Spinal cord (tissue), 10 donors: ENCODE measurements around the gene PDIA2. TPM values are rescaled to one million over a fixed set of nuclear protein-coding genes. Genes with fewer than 3 reads are reported as not detected.
"Not testable (repeated sequence)": the region's sequence is repeated elsewhere in the genome, so short reads cannot be mapped to it uniquely, and the experiment has no call there.

Experiments used
- DNase-seq, 6 donors: peaks; one replicate each; pipeline versions ENCODE4 v3.0.0 to v3.0.0-alpha.2; 2013 to 2015; ENCODE audit warnings: low spot score in 6 of 6, low read depth in 4 of 6
- H3K27ac ChIP-seq: one replicate; pipeline ENCODE4 v1.5.1; 2013; ENCODE audit warnings: low read depth, low read length, control low read depth
- H3K27me3 ChIP-seq: one replicate; pipeline ENCODE4 v1.6.1; 2013; ENCODE audit warnings: low read length; ENCODE audit not compliant: control insufficient read depth, insufficient read depth
- H3K36me3 ChIP-seq: one replicate; pipeline ENCODE4 v1.6.1; 2013; ENCODE audit warnings: low read length; ENCODE audit not compliant: control insufficient read depth, insufficient read depth
- H3K4me1 ChIP-seq: one replicate; pipeline ENCODE4 v1.6.1; 2013; ENCODE audit warnings: low read length; ENCODE audit not compliant: control insufficient read depth, insufficient read depth
- H3K4me3 ChIP-seq: one replicate; pipeline ENCODE4 v1.5.1; 2013; ENCODE audit warnings: low read depth, low read length, control low read depth
- H3K9me3 ChIP-seq: one replicate; pipeline ENCODE4 v1.6.1; 2013; ENCODE audit warnings: low read length; ENCODE audit not compliant: control insufficient read depth, insufficient read depth
- WGBS: methylation state at CpG from one replicate; pipeline ENCODE4 v1.1.5; 2013; ENCODE audit warnings: missing lambda C conversion rate; ENCODE audit not compliant: insufficient coverage; 5-methylcytosine and 5-hydroxymethylcytosine counted together
- polyA plus RNA-seq, 2 donors: library from polyadenylated mRNA; unstranded; fragments of 120-200 nt; gene quantifications; one replicate each; pipeline ENCODE4 v1.2.1, GENCODE V29; 2013; ENCODE audit not compliant: insufficient read length in 2 of 2
- total RNA-seq, 2 donors: library from RNA; depleted of rRNA in 1 of 2; stranded (reverse); fragments of 120-200 nt in 1 of 2; fragments of >200 nt in 1 of 2; gene quantifications; one replicate each; pipeline versions ENCODE4 v1.2.3 to v1.2.4, GENCODE V29; 2013 to 2014
- donor health status: healthy.

The PDIA2 gene
- total and polyA plus RNA-seq, 4 donors = 8.0 to 38.4 (median 23.8) TPM

DNA sequence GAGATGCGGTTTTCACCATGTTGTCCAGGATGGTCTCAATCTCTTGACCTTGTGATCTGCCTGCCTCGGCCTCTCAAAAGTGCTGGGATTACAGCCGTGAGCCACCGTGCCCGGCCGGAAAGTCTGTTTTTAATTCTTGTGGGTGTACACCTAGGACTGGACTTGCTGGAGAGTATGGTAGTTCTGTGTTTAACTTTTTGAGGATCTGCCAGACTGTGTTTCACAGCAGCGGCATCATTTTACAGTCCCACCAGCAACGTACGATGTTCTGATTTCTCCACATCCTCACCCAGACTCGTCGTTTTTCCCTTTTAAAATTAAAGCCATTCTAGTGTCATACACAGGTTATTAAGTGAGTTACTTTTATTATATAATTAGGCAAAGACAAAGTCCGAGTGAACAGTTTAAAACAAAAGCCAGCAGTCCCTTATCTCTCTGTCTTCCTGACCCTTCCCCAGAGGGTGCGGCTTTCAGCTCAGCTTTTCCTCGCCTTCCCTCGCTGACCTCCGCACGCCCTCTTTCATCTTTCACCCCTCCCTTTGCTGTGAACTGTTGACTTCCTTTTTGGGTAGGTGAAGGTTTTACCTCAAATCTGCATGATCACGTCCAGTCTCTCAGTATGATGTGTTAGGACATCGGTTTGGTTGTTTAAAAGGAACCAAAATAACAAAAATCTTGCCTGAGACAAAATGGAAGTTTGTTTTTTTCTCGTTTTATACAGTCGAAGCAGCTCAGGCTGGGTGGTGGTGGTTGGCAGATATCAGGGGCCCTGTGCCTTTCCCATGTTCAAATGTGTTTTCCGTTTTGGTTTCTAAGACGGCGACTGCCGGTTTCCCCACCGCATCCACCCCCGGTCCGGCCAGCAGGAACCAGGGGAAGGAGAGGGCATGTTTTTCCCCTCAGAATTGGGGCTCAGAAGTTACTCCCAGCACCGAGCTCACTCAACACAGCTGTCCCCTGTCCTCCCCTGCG, 30.3 kb upstream of the PDIA2 start:
- H3K36me3 ChIP-seq = peaks cover 65% of the 10 kb centered on the region

DNA sequence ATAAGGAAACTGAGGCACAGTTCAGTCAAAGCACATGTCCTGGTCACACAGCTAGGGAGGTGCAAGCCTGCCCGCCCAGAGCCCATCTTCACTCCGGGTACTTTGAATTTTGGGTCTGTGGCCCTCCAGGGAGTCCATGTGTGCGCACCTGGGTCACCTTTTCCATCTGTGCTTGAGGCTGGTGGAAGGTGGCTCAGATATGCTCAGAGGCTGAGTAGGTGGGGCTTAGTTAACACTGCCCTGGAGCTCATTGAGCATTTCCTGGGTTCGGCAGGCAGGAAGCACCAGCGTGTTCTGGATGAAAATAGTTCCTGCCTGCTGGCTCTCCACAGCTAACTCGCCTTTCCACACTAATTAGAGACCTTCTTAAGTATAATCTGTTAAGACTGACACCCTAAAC, 29.1 kb upstream of the PDIA2 start:
- Histone ChIP-seq H3K27ac (no peak overlapping the region), H3K4me3 (no peak overlapping the region), H3K9me3 (no peaks in the 10 kb centered on the region), H3K27me3 (no peaks in the 10 kb centered on the region), H3K36me3 (peaks cover 71% of the 10 kb centered on the region), H3K4me1 (no peaks in the 10 kb centered on the region)
- WGBS = 84% methylated on average over 5 of the region's 6 CpGs
- DNase-seq = no peak

More for the DNA sequence above, 30.3 kb upstream of the PDIA2 start:
- Histone ChIP-seq H3K27me3 (no peaks in the 10 kb centered on the region), H3K4me3 (no peak overlapping the region), H3K9me3 (no peaks in the 10 kb centered on the region), H3K27ac (no peak overlapping the region), H3K4me1 (no peaks in the 10 kb centered on the region)
- DNase-seq = no peak
- whole genome bisulfite sequencing = 94% methylated on average over 15 of the region's 30 CpGs

DNA sequence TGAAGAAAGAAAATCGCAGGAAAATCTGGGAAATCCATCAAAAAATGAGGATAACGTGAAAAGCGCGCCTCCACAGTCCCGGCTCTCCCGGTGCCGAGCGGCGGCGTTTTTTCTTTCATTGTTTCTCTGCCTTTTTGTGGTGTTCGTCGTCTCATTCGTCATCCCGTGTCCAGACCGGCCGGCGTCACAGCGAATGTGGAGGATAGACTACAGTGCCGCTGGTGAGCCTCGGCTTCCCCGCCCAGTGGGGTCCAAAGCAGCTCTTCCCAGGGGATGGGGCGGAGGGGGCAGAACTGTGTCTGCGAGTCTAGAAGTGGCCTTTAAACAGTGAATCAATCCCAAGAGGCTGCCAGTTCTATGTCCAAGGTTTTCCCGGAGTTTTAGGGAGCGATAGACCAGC, 28.5 kb upstream of the PDIA2 start:
- H3K27ac ChIP-seq = no peak overlapping the region
- H3K27me3 ChIP-seq = no peaks in the 10 kb centered on the region
- DNase-seq = no peak
- peaks cover 71% of the 10 kb centered on the region for H3K36me3 ChIP-seq
- WGBS = 57% methylated on average over 25 of the region's 25 CpGs
- H3K4me3 ChIP-seq = no peak overlapping the region
- H3K4me1 ChIP-seq = no peaks in the 10 kb centered on the region
- no peaks in the 10 kb centered on the region for H3K9me3 ChIP-seq

DNA sequence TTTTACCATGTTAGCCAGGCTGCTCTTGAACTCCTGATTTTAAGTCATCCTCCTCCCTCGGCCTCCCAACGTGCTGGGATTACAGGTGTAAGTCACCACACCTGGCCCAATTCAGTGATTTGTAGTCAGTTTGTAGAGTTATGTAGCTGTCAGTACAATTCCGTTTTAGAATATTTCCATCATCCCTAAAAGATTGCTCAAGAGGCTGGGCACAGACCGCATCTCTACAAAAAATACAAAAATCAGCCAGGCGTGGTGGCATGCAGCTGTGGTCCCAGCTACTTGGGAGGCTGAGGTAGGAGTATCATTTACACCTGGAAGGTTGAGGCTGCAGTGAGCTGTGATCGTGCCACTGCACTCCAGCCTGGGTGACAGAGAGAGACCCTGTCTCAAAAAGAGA, 27.8 kb upstream of the PDIA2 start:
- no peak for DNase-seq
- 100% methylated on average over 2 of the region's 6 CpGs for WGBS
- Histone ChIP-seq H3K36me3 (peaks cover 72% of the 10 kb centered on the region), H3K9me3 (no peaks in the 10 kb centered on the region), H3K27ac (no peak overlapping the region), H3K4me1 (no peaks in the 10 kb centered on the region), H3K4me3 (no peak overlapping the region), H3K27me3 (no peaks in the 10 kb centered on the region)

DNA sequence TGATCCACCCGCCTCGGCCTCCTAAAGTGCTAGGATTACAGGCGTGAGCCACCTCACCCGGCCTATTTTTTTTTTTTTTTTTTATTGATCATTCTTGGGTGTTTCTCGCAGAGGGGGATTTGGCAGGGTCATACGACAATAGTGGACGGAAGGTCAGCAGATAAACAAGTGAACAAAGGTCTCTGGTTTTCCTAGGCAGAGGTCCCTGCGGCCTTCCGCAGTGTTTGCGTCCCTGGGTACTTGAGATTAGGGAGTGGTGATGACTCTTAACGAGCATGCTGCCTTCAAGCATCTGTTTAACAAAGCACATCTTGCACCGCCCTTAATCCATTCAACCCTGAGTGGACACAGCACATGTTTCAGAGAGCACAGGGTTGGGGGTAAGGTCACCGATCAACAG, 24.9 kb upstream of the PDIA2 start:
- not testable (repeated sequence) for H3K9me3 ChIP-seq, H3K27me3 ChIP-seq, DNase-seq, H3K4me3 ChIP-seq, H3K4me1 ChIP-seq, H3K27ac ChIP-seq
- no CpG with 5 or more reads among the region's 13 CpGs for WGBS
- H3K36me3 ChIP-seq = peaks cover 85% of the 10 kb centered on the region

DNA sequence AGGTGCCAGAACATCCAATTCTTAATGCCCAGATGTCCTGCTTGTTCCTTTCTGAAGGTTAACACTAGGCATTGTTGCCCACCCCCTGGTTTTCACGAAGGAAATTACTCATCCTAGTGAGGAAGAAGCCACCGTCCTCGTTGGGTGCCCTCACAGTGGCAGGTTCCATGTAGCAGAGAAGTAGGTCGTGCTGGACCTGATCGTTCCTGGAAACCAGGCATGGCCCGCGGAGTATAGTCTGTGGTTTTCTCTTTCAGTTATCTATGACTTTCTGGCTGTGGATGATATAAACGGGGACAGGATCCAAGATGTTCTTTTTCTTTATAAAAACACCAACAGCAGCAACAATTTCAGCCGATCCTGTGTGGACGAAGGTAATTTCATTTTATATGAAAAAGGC, 23.7 kb upstream of the PDIA2 start:
- H3K9me3 ChIP-seq = no peaks in the 10 kb centered on the region
- H3K36me3 ChIP-seq = peaks cover 85% of the 10 kb centered on the region
- DNase-seq = no peak
- H3K4me1 ChIP-seq = no peaks in the 10 kb centered on the region
- WGBS = 86% methylated on average over 6 of the region's 10 CpGs
- H3K27ac ChIP-seq = no peak overlapping the region
- H3K4me3 ChIP-seq = no peak overlapping the region
- no peaks in the 10 kb centered on the region for H3K27me3 ChIP-seq

DNA sequence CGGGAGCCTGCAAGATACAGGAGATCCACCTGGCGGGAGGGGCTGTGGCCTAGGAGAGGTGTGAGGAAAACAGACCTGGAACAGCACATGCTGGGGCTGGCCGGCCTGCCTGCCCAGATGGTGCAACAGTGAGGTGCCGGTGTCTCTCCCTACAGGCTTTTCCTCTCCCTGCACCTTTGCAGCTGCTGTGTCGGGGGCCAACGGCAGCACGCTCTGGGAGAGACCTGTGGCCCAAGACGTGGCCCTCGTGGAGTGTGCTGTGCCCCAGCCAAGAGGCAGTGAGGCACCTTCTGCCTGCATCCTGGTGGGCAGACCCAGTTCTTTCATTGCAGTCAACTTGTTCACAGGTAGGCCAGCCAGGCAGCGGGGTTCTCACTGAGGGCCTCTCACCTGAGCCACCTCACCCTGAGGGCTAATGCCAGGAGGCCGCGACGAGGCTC, 23.1 kb upstream of the PDIA2 start:
- H3K36me3 ChIP-seq = peaks cover 85% of the 10 kb centered on the region
- no peaks in the 10 kb centered on the region for H3K27me3 ChIP-seq
- H3K9me3 ChIP-seq = no peaks in the 10 kb centered on the region
- no peak overlapping the region for H3K27ac ChIP-seq
- no peaks in the 10 kb centered on the region for H3K4me1 ChIP-seq
- H3K4me3 ChIP-seq = no peak overlapping the region
- no peak for DNase-seq
- 88% methylated on average over 13 of the region's 13 CpGs for WGBS

DNA sequence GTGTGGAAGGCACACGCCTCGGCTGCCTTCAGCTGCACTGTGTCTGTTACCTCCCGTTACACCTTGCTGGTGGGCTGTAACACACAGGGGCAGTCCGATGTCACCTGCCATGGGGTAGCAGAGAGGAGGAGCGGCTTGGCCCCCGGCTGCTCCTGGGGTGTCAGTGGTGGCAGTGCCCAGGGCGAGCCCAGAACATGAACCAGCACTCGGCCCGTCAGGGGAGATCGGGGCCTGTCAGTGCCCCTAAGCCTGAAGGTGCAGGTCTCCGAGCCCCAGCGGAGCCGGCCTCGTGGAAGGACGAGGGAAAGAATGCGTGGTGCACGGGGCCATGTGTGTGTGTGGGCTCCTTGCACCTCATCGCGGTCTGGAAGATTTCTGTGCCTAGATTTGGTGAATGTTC, 22.6 kb upstream of the PDIA2 start:
- H3K36me3 ChIP-seq = peaks cover 85% of the 10 kb centered on the region
- no peaks in the 10 kb centered on the region for H3K4me1 ChIP-seq
- 98% methylated on average over 16 of the region's 19 CpGs for WGBS
- DNase-seq = no peak
- H3K4me3 ChIP-seq = no peak overlapping the region
- H3K27me3 ChIP-seq = no peaks in the 10 kb centered on the region
- H3K27ac ChIP-seq = no peak overlapping the region
- H3K9me3 ChIP-seq = no peaks in the 10 kb centered on the region

DNA sequence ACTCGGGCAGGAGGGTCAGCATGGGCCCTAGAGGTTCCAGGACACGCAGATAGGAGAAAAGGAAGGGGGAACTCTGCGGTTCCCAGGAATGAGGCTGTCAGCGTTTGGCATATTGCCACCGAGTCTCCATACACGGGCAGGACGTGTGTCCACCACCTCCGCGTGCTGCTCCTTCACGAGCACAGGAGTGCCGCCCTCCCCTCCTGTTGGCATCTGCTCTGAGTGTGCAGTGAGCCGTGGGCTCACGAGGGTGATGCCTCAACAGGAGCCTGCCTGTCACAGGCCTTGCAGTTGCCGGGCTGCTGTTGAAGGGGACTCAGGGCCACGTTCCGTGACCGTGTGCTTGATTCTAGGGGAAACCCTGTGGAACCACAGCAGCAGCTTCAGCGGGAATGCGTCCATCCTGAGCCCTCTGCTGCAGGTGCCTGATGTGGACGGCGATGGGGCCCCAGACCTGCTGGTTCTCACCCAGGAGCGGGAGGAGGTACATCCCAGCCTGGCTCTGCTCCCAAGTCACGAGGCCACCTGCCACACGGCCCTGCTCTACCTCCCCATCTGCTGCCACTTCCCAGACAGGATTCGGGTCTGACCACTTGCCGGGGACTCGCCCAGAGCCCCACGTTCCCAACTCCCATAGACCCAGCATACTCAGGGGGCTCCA, 21.8 kb upstream of the PDIA2 start:
- Histone ChIP-seq H3K27me3 (no peaks in the 10 kb centered on the region), H3K9me3 (no peaks in the 10 kb centered on the region), H3K36me3 (peaks cover 87% of the 10 kb centered on the region), H3K27ac (no peak overlapping the region), H3K4me3 (no peak overlapping the region), H3K4me1 (no peaks in the 10 kb centered on the region)
- no peak for DNase-seq
- WGBS = 85% methylated on average over 25 of the region's 28 CpGs
